HK-2 (cell line): ENCODE results near the gene TSC22D3.

ENCODE experiments used
- DNase-seq: peaks from one replicate; pipeline ENCODE4 v3.0.0-alpha.2; 2018; ENCODE audit not compliant: unreplicated experiment

Gene TSC22D3

GRCh38 chrX:107760304-107761077, 15.1 kb downstream of the TSC22D3 start:
- DNase-seq: no peak

GRCh38 chrX:107758231-107758766, 17.3 kb downstream of the TSC22D3 start:
- no peak for DNase-seq

- no peak for DNase-seq
Measured at GRCh38 chrX:107755721-107756120, 19.9 kb downstream of the TSC22D3 start.

GRCh38 chrX:107753187-107753586, 22.4 kb downstream of the TSC22D3 start:
- no peak for DNase-seq

- DNase-seq: no peak
Measured at GRCh38 chrX:107752714-107753113, 22.9 kb downstream of the TSC22D3 start.

GRCh38 chrX:107752043-107752442, 23.5 kb downstream of the TSC22D3 start:
- no peak for DNase-seq

- DNase-seq: no peak
Measured at GRCh38 chrX:107750861-107751445, 24.6 kb downstream of the TSC22D3 start.

- DNase-seq: no peak
Measured at GRCh38 chrX:107750263-107750662, 25.3 kb downstream of the TSC22D3 start.

GRCh38 chrX:107748506-107748905, 27.1 kb downstream of the TSC22D3 start:
- no peak for DNase-seq

- DNase-seq: no peak
Measured at GRCh38 chrX:107747596-107748161, 27.9 kb downstream of the TSC22D3 start.

- DNase-seq: no peak
Measured at GRCh38 chrX:107744868-107745267, 30.7 kb downstream of the TSC22D3 start.

GRCh38 chrX:107743995-107744394, 31.6 kb downstream of the TSC22D3 start:
- DNase-seq: no peak

GRCh38 chrX:107742700-107743191, 32.8 kb downstream of the TSC22D3 start:
- no peak for DNase-seq

GRCh38 chrX:107741404-107741790, 34.2 kb downstream of the TSC22D3 start:
- DNase-seq: no peak

GRCh38 chrX:107739541-107739940, 36.0 kb downstream of the TSC22D3 start:
- no peak for DNase-seq

GRCh38 chrX:107738768-107739167, 36.8 kb downstream of the TSC22D3 start:
- no peak for DNase-seq

- DNase-seq: no peak
Measured at GRCh38 chrX:107738272-107738671, 37.3 kb downstream of the TSC22D3 start.

- no peak for DNase-seq
Measured at GRCh38 chrX:107736781-107737531, 38.6 kb downstream of the TSC22D3 start.

GRCh38 chrX:107734646-107735045, 40.9 kb downstream of the TSC22D3 start:
- no peak for DNase-seq

- no peak for DNase-seq
Measured at GRCh38 chrX:107733686-107734085, 41.9 kb downstream of the TSC22D3 start.

- peak; percentile 94 for DNase-seq
Measured at GRCh38 chrX:107731831-107732502, 43.6 kb downstream of the TSC22D3 start.
